ENCODE data around the gene MMUT. TPM values are rescaled to one million over a fixed set of nuclear protein-coding genes. Genes with fewer than 3 reads are reported as not detected.

MMUT gene
- total RNA-seq, 1 experiment from 2014 or later = 13.7 TPM

DNA sequence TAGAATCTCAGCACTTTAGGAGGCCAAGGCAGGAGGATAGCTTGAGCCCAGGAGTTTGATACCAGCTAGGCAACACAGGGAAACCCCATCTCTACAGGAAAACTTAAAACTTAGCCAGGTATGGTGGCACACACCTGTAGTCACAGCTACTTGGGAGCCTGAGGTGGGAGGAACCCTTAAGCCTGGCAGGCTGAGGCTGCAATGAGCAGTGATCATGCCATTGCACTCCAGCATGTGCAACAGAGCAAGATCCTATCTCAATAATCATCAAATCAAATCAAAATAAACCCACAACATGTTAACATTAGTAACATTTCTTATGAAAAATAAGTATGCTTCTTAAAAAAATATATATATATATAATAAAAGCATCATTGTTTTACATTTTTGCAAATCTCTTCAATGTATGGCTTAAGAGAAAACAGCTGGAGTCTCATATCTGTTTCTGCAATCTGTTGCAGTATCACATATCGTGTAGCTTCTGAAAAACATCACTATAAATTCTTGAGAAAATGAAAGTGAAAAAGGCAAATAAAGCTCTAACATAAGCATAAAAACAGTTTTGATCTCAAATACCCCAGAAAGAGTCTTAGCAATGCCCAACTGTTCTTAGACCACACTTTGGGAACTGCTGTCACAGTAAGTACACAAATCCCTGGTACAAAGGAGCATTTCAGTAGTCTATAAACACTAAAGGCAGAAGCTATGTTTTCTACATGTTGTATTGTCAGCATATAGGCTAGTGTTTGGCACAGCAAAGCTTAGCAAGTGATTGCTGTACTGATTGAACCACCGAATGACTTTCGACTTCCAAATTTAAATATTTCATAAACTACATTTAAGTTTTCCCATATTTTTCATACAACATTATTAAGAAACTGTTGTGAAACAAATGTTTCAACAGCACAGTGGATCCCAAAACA is 8.0 kb downstream of the MMUT start:
- no peaks in the 10 kb centered on the region for H3K79me1 ChIP-seq (ENCODE audit: insufficient read depth, low read depth, low read length, poor library complexity, severe bottlenecking)
- TF ChIP-seq, protein P1, sequence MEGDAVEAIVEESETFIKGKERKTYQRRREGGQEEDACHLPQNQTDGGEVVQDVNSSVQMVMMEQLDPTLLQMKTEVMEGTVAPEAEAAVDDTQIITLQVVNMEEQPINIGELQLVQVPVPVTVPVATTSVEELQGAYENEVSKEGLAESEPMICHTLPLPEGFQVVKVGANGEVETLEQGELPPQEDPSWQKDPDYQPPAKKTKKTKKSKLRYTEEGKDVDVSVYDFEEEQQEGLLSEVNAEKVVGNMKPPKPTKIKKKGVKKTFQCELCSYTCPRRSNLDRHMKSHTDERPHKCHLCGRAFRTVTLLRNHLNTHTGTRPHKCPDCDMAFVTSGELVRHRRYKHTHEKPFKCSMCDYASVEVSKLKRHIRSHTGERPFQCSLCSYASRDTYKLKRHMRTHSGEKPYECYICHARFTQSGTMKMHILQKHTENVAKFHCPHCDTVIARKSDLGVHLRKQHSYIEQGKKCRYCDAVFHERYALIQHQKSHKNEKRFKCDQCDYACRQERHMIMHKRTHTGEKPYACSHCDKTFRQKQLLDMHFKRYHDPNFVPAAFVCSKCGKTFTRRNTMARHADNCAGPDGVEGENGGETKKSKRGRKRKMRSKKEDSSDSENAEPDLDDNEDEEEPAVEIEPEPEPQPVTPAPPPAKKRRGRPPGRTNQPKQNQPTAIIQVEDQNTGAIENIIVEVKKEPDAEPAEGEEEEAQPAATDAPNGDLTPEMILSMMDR (conservative IDR thresholded peaks at IDR 0.05) = no peak
- no peak overlapping the region for H2BK12ac ChIP-seq (ENCODE audit: insufficient read length, low read depth, low read length)
- no peak overlapping the region for H4K91ac ChIP-seq (ENCODE audit: insufficient read length, low read depth, low read length)
- no peaks in the 10 kb centered on the region for H3K79me2 ChIP-seq (ENCODE audit: insufficient read depth, low read length)
- H2BK20ac ChIP-seq (ENCODE audit: low read depth, low read length, poor library complexity, severe bottlenecking) = no peak overlapping the region
- Mint-ChIP-seq H3K4me1 (no peaks in the 10 kb centered on the region), H3K9me3 (no peaks in the 10 kb centered on the region), H3K27ac (no peak overlapping the region), H3K27me3 (ENCODE audit: low read depth) (no peaks in the 10 kb centered on the region), H3K4me3 (no peak overlapping the region), H3K36me3 (ENCODE audit: insufficient read depth in 1 of 3, low read depth in 3 of 3) (peaks cover 0 to 10% (median 6%) of the 10 kb centered on the region in 3 experiments; a peak in 3 of 7 replicates)
- H3K4ac ChIP-seq (ENCODE audit: low read depth, low read length) = no peak overlapping the region
- no peaks in the 10 kb centered on the region for H3K4me1 ChIP-seq (ENCODE audit: insufficient read depth, low read length)
- no peak overlapping the region for H2BK15ac ChIP-seq (ENCODE audit: low read depth, low read length)
- no peaks in the 10 kb centered on the region for H3K27me3 ChIP-seq (ENCODE audit: insufficient read depth, low read length)
- no peak overlapping the region for H3K4me2 ChIP-seq (ENCODE audit: insufficient read depth, insufficient read length, low read length)
- H2BK120ac ChIP-seq (ENCODE audit: low read depth, low read length, poor library complexity, severe bottlenecking) = no peak overlapping the region
- H3K23ac ChIP-seq (ENCODE audit: insufficient read length, low read depth, low read length) = no peak overlapping the region
- H2AFZ ChIP-seq (ENCODE audit: low read length) = no peak overlapping the region
- H3K14ac ChIP-seq (ENCODE audit: insufficient read depth, low read length) = no peak overlapping the region
- no peak overlapping the region for H3K18ac ChIP-seq (ENCODE audit: insufficient read length, low read depth, low read length)
- no peak overlapping the region for H3K56ac ChIP-seq (ENCODE audit: insufficient read length, low read depth, low read length)
- H3K27ac ChIP-seq (ENCODE audit: insufficient read length, low read depth, low read length) = no peak overlapping the region
- no peak overlapping the region for H3T11ph ChIP-seq (ENCODE audit: low read length)
- no peaks in the 10 kb centered on the region for H3K9me3 ChIP-seq (ENCODE audit: control insufficient read depth, low read depth, low read length)
- no peak overlapping the region for H4K8ac ChIP-seq (replicated peaks; ENCODE audit: insufficient read length, low read depth, low read length)
- H3K23me2 ChIP-seq (ENCODE audit: insufficient read length, low read depth, low read length, poor library complexity, severe bottlenecking) = no peaks in the 10 kb centered on the region
- H3K9ac ChIP-seq (ENCODE audit: extremely low read depth, insufficient read length, low read length) = no peak overlapping the region
- no peak for DNase-seq
- H2BK5ac ChIP-seq (ENCODE audit: insufficient read length, low read length) = no peak overlapping the region
- WGBS (ENCODE audit: extremely low coverage, insufficient read length, low lambda C conversion rate) = no CpG with 5 or more reads among the region's 3 CpGs
- H4K20me1 ChIP-seq (ENCODE audit: control insufficient read depth, insufficient read depth, insufficient read length) = no peaks in the 10 kb centered on the region
- H4K5ac ChIP-seq (ENCODE audit: insufficient read length, low read depth, low read length) = no peak overlapping the region
- no peak overlapping the region for H2AK5ac ChIP-seq (ENCODE audit: insufficient read length, low read length)
